RWPE2 (cell line): ENCODE measurements around the gene NEURL3.

Experiments
- ATAC-seq: fragments of 200-7000 bp; cut with Tn5 transposase; 3 replicates; pipeline ENCODE4 v1.9.1; 2021; ENCODE audit warnings: low read depth
- DNase-seq: peaks from one replicate; pipeline ENCODE4 v3.0.0-alpha.2; 2020; ENCODE audit warnings: low spot score
- H3K27ac ChIP-seq: fragments of 450-650 bp; 2 replicates; pipeline ENCODE4 v1.5.1; 2017; ENCODE audit warnings: mild to moderate bottlenecking; ENCODE audit not compliant: poor library complexity, severe bottlenecking
- H3K27me3 ChIP-seq: fragments of 250-450 bp; sonication (Bioruptor Pico); 2 replicates; pipeline ENCODE4 v1.5.1; 2021; ENCODE audit warnings: mild to moderate bottlenecking, moderate library complexity; ENCODE audit not compliant: insufficient read depth, poor library complexity, severe bottlenecking
- H3K36me3 ChIP-seq: fragments of 250-450 bp; sonication (Bioruptor Pico); 2 replicates; pipeline ENCODE4 v1.5.1; 2020; ENCODE audit warnings: low read depth, mild to moderate bottlenecking, moderate library complexity
- H3K4me1 ChIP-seq: fragments of 250-450 bp; sonication (Bioruptor Pico); 2 replicates; pipeline ENCODE4 v1.5.1; 2021; ENCODE audit warnings: mild to moderate bottlenecking, moderate library complexity; ENCODE audit not compliant: insufficient read depth, poor library complexity, severe bottlenecking
- H3K4me3 ChIP-seq: fragments of 250-450 bp; sonication (Bioruptor Pico); 2 replicates; pipeline ENCODE4 v1.5.1; 2021; ENCODE audit warnings: mild to moderate bottlenecking, moderate library complexity; ENCODE audit not compliant: severe bottlenecking
- H3K9me3 ChIP-seq: fragments of 250-450 bp; sonication (Bioruptor Pico); 2 replicates; pipeline ENCODE4 v1.5.1; 2021; ENCODE audit warnings: mild to moderate bottlenecking, moderate library complexity; ENCODE audit not compliant: severe bottlenecking
- TF ChIP-seq, protein P1 (sequence below): fragments of 450-650 bp; IDR thresholded peaks from one replicate; pipeline ENCODE4 v1.5.1; 2017; ENCODE audit warnings: mild to moderate bottlenecking, moderate library complexity; ENCODE audit not compliant: poor library complexity, severe bottlenecking

NEURL3 gene

GRCh38 chr2:96471772-96472171, 33.4 kb downstream of the NEURL3 start:
- TF ChIP-seq, protein P1, sequence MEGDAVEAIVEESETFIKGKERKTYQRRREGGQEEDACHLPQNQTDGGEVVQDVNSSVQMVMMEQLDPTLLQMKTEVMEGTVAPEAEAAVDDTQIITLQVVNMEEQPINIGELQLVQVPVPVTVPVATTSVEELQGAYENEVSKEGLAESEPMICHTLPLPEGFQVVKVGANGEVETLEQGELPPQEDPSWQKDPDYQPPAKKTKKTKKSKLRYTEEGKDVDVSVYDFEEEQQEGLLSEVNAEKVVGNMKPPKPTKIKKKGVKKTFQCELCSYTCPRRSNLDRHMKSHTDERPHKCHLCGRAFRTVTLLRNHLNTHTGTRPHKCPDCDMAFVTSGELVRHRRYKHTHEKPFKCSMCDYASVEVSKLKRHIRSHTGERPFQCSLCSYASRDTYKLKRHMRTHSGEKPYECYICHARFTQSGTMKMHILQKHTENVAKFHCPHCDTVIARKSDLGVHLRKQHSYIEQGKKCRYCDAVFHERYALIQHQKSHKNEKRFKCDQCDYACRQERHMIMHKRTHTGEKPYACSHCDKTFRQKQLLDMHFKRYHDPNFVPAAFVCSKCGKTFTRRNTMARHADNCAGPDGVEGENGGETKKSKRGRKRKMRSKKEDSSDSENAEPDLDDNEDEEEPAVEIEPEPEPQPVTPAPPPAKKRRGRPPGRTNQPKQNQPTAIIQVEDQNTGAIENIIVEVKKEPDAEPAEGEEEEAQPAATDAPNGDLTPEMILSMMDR, result no peak
- Histone ChIP-seq H3K4me3 (no peak overlapping the region), H3K9me3 (no peaks in the 10 kb centered on the region), H3K27ac (no peak overlapping the region), H3K27me3 (no peaks in the 10 kb centered on the region), H3K36me3 (no peaks in the 10 kb centered on the region), H3K4me1 (no peaks in the 10 kb centered on the region)
- DNase-seq, result no peak
- no peak for ATAC-seq

- TF ChIP-seq, protein P1, result no peak
- no peaks in the 10 kb centered on the region for H3K27me3 ChIP-seq
- H3K9me3 ChIP-seq, result no peaks in the 10 kb centered on the region
- no peaks in the 10 kb centered on the region for H3K4me1 ChIP-seq
- no peak overlapping the region for H3K4me3 ChIP-seq
- DNase-seq (no peak), ATAC-seq (no peak)
- H3K27ac ChIP-seq, result no peak overlapping the region
- H3K36me3 ChIP-seq, result no peaks in the 10 kb centered on the region
Observed at GRCh38 chr2:96470636-96471035, 34.5 kb downstream of the NEURL3 start.

DNA sequence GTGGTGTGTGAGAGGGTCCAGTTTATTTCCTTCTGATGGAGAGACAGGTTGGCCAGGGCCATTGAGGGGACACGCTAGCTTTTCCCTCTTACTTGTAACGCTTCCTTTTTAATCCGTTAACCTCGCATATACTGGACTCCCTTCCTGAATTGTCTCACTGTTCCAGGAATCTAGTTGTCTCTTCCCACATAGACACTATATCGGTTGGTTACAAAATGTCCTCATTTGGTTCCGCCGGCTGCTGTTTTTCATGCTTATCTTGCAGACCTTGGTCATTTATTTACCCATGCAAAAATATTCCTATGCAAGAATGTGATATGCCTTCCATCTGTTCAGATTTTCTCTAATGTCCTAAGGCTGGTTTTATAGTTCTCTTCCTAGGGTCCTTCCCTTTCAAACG, 35.0 kb downstream of the NEURL3 start:
- DNase-seq, result no peak
- TF ChIP-seq, protein P1, result no peak
- no peak for ATAC-seq

GRCh38 chr2:96468904-96469303, 36.3 kb downstream of the NEURL3 start:
- DNase-seq (no peak), ATAC-seq (no peak)
- no peaks in the 10 kb centered on the region for H3K9me3 ChIP-seq
- H3K4me1 ChIP-seq, result no peaks in the 10 kb centered on the region
- H3K27ac ChIP-seq, result no peak overlapping the region
- no peaks in the 10 kb centered on the region for H3K36me3 ChIP-seq
- H3K4me3 ChIP-seq, result no peak overlapping the region
- TF ChIP-seq, protein P1, result no peak
- no peaks in the 10 kb centered on the region for H3K27me3 ChIP-seq

More for the DNA sequence above, 35.0 kb downstream of the NEURL3 start:
- Histone ChIP-seq H3K4me1 (no peaks in the 10 kb centered on the region), H3K4me3 (no peak overlapping the region), H3K9me3 (no peaks in the 10 kb centered on the region), H3K36me3 (no peaks in the 10 kb centered on the region), H3K27ac (no peak overlapping the region), H3K27me3 (no peaks in the 10 kb centered on the region)

GRCh38 chr2:96464651-96465050, 40.5 kb downstream of the NEURL3 start:
- no peak overlapping the region for H3K4me3 ChIP-seq
- ATAC-seq (no peak), DNase-seq (no peak)
- H3K27me3 ChIP-seq, result no peaks in the 10 kb centered on the region
- TF ChIP-seq, protein P1, result no peak
- H3K9me3 ChIP-seq, result no peaks in the 10 kb centered on the region
- H3K27ac ChIP-seq, result no peak overlapping the region
- H3K4me1 ChIP-seq, result no peaks in the 10 kb centered on the region
- no peaks in the 10 kb centered on the region for H3K36me3 ChIP-seq
